OCI-LY3 (cell line): ENCODE measurements around the gene PCDHB13.
A peak's percentile ranks its signal among the peaks of the same experiment; 100 is the strongest.

Experiments
- CTCF ChIP-seq: fragments of 200-600, 300-600 bp; sonication (generic); IDR thresholded peaks from 2 replicates; pipeline ENCODE4 v1.5.1; 2014; ENCODE audit warnings: antibody characterized with exemption, low read length, low read depth
- EZH2phosphoT487 ChIP-seq: fragments of 200-600 bp; shearing (Covaris generic); IDR thresholded peaks from 2 replicates; pipeline ENCODE4 v1.6.1; 2018; ENCODE audit warnings: antibody characterized with exemption, mixed run types, low read depth

- peak; percentile 64 for TF ChIP-seq CTCF
- no peak for TF ChIP-seq EZH2phosphoT487
These were observed 21.5 kb upstream of the PCDHB13 start, which contains the start of gene PCDHB10 for GRCh38 chr5:141192110-141192725.
